ENCODE measurements around the gene DDO.

GRCh38 chr6:110415086-110415916, at the start of gene DDO:
- no peak for TF ChIP-seq SP1 (IDR thresholded peaks at IDR 0.05)
- TF ChIP-seq BHLHE40 (IDR thresholded peaks at IDR 0.05; ENCODE audit: borderline replicate concordance): no peak
- TF ChIP-seq NFRKB (IDR thresholded peaks at IDR 0.05): no peak
- TF ChIP-seq TARDBP (IDR thresholded peaks at IDR 0.05): no peak
- no peak for TF ChIP-seq FOXM1 (IDR thresholded peaks at IDR 0.05; ENCODE audit: borderline replicate concordance)
- TF ChIP-seq PKNOX1 (IDR thresholded peaks at IDR 0.05): no peak
- TF ChIP-seq FOXK2 (IDR thresholded peaks at IDR 0.05): no peak
- TF ChIP-seq SUZ12 (IDR thresholded peaks at IDR 0.05): no peak
- no peak for TF ChIP-seq FOXA1 (IDR thresholded peaks at IDR 0.05)
